Measurements from ENCODE around the gene MORN5.

MORN5 gene

DNA sequence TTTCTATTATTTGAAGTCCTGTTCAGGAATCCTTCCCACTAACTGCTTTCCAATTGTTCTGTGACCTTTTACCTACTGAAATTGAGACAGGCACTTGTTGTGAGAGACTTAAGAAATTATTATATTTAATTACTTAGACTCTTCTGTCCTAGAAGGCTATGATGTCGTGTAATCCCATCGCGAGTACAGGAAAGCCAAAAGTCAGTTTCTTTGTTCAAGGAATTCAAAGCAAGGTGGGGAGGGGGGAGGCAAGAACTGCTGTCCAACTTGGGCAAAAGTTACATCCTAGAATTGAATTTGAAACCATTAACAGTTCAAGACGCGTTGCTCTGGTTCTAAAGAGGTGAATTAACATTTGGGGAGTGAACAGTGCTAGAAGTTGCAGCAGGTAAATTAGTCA is 18.0 kb upstream of the MORN5 start:
- TF ChIP-seq ARNTL (CRISPR knock-in tag; IDR thresholded peaks at IDR 0.05; ENCODE audit: borderline replicate concordance, low read depth) = no peak
- TF ChIP-seq GLIS3 (CRISPR knock-in tag; IDR thresholded peaks at IDR 0.05) = no peak
- no peak for TF ChIP-seq PPARA (CRISPR knock-in tag; IDR thresholded peaks at IDR 0.05; ENCODE audit: borderline replicate concordance)
- no peak for TF ChIP-seq ZC3H10 (CRISPR knock-in tag; IDR thresholded peaks at IDR 0.05)
- no peak for TF ChIP-seq ZNF70 (CRISPR knock-in tag; IDR thresholded peaks at IDR 0.05)
- TF ChIP-seq ISL1 (CRISPR knock-in tag; IDR thresholded peaks at IDR 0.05) = no peak
- TF ChIP-seq RARB (CRISPR knock-in tag; IDR thresholded peaks at IDR 0.05) = no peak
- TF ChIP-seq, protein P1, sequence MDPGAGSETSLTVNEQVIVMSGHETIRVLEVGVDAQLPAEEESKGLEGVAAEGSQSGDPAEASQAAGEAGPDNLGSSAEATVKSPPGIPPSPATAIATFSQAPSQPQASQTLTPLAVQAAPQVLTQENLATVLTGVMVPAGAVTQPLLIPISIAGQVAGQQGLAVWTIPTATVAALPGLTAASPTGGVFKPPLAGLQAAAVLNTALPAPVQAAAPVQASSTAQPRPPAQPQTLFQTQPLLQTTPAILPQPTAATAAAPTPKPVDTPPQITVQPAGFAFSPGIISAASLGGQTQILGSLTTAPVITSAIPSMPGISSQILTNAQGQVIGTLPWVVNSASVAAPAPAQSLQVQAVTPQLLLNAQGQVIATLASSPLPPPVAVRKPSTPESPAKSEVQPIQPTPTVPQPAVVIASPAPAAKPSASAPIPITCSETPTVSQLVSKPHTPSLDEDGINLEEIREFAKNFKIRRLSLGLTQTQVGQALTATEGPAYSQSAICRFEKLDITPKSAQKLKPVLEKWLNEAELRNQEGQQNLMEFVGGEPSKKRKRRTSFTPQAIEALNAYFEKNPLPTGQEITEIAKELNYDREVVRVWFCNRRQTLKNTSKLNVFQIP (CRISPR knock-in tag; IDR thresholded peaks at IDR 0.05; ENCODE audit: borderline replicate concordance, low read depth) = no peak
- no peak for TF ChIP-seq ZFP30 (CRISPR knock-in tag; IDR thresholded peaks at IDR 0.05)
- TF ChIP-seq ESRRG (CRISPR knock-in tag; IDR thresholded peaks at IDR 0.05) = no peak
- no peak for TF ChIP-seq TOX (CRISPR knock-in tag; IDR thresholded peaks at IDR 0.05; ENCODE audit: borderline replicate concordance)
- no peak for TF ChIP-seq CSDC2 (CRISPR knock-in tag; IDR thresholded peaks at IDR 0.05)
- TF ChIP-seq, protein P2, sequence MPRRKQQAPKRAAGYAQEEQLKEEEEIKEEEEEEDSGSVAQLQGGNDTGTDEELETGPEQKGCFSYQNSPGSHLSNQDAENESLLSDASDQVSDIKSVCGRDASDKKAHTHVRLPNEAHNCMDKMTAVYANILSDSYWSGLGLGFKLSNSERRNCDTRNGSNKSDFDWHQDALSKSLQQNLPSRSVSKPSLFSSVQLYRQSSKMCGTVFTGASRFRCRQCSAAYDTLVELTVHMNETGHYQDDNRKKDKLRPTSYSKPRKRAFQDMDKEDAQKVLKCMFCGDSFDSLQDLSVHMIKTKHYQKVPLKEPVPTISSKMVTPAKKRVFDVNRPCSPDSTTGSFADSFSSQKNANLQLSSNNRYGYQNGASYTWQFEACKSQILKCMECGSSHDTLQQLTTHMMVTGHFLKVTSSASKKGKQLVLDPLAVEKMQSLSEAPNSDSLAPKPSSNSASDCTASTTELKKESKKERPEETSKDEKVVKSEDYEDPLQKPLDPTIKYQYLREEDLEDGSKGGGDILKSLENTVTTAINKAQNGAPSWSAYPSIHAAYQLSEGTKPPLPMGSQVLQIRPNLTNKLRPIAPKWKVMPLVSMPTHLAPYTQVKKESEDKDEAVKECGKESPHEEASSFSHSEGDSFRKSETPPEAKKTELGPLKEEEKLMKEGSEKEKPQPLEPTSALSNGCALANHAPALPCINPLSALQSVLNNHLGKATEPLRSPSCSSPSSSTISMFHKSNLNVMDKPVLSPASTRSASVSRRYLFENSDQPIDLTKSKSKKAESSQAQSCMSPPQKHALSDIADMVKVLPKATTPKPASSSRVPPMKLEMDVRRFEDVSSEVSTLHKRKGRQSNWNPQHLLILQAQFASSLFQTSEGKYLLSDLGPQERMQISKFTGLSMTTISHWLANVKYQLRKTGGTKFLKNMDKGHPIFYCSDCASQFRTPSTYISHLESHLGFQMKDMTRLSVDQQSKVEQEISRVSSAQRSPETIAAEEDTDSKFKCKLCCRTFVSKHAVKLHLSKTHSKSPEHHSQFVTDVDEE (CRISPR knock-in tag; IDR thresholded peaks at IDR 0.05) = no peak
- TF ChIP-seq, protein P3, sequence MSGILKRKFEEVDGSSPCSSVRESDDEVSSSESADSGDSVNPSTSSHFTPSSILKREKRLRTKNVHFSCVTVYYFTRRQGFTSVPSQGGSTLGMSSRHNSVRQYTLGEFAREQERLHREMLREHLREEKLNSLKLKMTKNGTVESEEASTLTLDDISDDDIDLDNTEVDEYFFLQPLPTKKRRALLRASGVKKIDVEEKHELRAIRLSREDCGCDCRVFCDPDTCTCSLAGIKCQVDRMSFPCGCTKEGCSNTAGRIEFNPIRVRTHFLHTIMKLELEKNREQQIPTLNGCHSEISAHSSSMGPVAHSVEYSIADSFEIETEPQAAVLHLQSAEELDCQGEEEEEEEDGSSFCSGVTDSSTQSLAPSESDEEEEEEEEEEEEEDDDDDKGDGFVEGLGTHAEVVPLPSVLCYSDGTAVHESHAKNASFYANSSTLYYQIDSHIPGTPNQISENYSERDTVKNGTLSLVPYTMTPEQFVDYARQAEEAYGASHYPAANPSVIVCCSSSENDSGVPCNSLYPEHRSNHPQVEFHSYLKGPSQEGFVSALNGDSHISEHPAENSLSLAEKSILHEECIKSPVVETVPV (CRISPR knock-in tag; IDR thresholded peaks at IDR 0.05) = no peak
- TF ChIP-seq SNAI2 (CRISPR knock-in tag; IDR thresholded peaks at IDR 0.05) = no peak
- TF ChIP-seq TCF4 (CRISPR knock-in tag; IDR thresholded peaks at IDR 0.05; ENCODE audit: borderline replicate concordance) = no peak
- TF ChIP-seq, protein P4, sequence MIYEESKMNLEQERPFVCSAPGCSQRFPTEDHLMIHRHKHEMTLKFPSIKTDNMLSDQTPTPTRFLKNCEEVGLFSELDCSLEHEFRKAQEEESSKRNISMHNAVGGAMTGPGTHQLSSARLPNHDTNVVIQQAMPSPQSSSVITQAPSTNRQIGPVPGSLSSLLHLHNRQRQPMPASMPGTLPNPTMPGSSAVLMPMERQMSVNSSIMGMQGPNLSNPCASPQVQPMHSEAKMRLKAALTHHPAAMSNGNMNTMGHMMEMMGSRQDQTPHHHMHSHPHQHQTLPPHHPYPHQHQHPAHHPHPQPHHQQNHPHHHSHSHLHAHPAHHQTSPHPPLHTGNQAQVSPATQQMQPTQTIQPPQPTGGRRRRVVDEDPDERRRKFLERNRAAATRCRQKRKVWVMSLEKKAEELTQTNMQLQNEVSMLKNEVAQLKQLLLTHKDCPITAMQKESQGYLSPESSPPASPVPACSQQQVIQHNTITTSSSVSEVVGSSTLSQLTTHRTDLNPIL (CRISPR knock-in tag; IDR thresholded peaks at IDR 0.05; ENCODE audit: low read depth) = no peak
- TF ChIP-seq ZNF8 (CRISPR knock-in tag; IDR thresholded peaks at IDR 0.05) = no peak
- ATAC-seq = no peak

DNA sequence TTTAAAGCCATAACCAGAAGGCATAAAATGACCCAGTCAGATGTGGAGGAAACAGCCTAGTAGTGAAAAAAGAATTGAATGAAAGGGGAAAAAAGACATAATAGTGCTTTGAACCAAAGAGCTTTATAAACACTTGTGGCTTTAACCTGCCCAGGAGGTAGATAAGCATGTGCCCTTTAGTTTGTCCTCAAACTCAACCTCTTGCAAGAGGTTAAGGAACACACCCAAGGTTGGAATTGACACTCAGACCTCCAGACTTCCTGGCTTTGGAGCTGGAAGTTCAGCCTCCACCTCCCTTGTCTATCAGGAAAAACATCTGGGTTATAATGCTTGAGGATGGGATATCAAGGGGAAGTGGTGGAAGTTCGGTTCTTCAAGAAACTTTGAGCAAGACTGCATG is 16.4 kb upstream of the MORN5 start:
- ATAC-seq = no peak
- TF ChIP-seq CSDC2 (CRISPR knock-in tag; IDR thresholded peaks at IDR 0.05) (no peak), ARNTL (CRISPR knock-in tag; IDR thresholded peaks at IDR 0.05; ENCODE audit: borderline replicate concordance, low read depth) (no peak), GLIS3 (CRISPR knock-in tag; IDR thresholded peaks at IDR 0.05) (no peak), ZNF8 (CRISPR knock-in tag; IDR thresholded peaks at IDR 0.05) (no peak), TCF4 (CRISPR knock-in tag; IDR thresholded peaks at IDR 0.05; ENCODE audit: borderline replicate concordance) (no peak)
- TF ChIP-seq, protein P3 (CRISPR knock-in tag; IDR thresholded peaks at IDR 0.05) = no peak

DNA sequence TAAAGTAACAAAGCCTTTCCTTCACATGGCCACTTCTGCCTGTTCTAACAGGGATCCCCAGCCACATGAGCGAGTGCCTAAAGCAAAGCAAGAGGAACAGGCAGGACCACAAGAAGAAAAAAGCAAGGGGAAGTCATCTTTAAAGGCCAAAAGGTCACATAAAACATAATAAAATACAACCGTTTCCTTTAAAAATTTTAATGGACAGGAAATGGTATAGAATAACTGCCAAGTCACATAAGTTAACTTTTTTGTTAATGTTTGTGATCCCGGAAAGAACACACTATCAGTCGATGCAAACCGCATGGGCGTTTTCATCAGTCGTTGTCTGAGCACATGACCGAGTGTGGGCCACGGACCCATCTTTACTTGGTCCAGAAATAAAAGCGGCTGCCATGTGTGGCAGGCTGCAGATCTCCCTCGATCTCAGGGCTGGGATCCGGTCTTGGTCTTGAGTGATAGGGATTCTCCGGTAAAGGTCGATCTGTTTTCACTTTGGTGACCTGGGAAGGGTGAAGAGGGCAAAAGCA is 15.8 kb upstream of the MORN5 start:
- ATAC-seq = no peak
- TF ChIP-seq BACH2 (CRISPR knock-in tag; IDR thresholded peaks at IDR 0.05; ENCODE audit: borderline replicate concordance) (no peak), TOX (CRISPR knock-in tag; IDR thresholded peaks at IDR 0.05; ENCODE audit: borderline replicate concordance) (no peak), ISL1 (CRISPR knock-in tag; IDR thresholded peaks at IDR 0.05) (no peak), ZNF565 (CRISPR knock-in tag; conservative IDR thresholded peaks at IDR 0.05; ENCODE audit: low read depth) (no peak), ZFP30 (CRISPR knock-in tag; IDR thresholded peaks at IDR 0.05) (no peak), SNAI2 (CRISPR knock-in tag; IDR thresholded peaks at IDR 0.05) (no peak), GLIS3 (CRISPR knock-in tag; IDR thresholded peaks at IDR 0.05) (no peak), ZNF8 (CRISPR knock-in tag; IDR thresholded peaks at IDR 0.05) (no peak), ARNTL (CRISPR knock-in tag; IDR thresholded peaks at IDR 0.05; ENCODE audit: borderline replicate concordance, low read depth) (no peak), OSR1 (CRISPR knock-in tag; IDR thresholded peaks at IDR 0.05) (no peak)
- TF ChIP-seq, protein P4 (CRISPR knock-in tag; IDR thresholded peaks at IDR 0.05; ENCODE audit: low read depth) = no peak
- TF ChIP-seq, protein P1 (CRISPR knock-in tag; IDR thresholded peaks at IDR 0.05; ENCODE audit: borderline replicate concordance, low read depth) = no peak
- TF ChIP-seq, protein P2 (CRISPR knock-in tag; IDR thresholded peaks at IDR 0.05) = no peak

Measured in SK-N-SH treated with all-trans-retinoic acid at 6 μM for 48 hours (cell line).